Kidney (tissue), 14 donors: ENCODE data around the gene HNRNPA3. TPM values are rescaled to one million over a fixed set of nuclear protein-coding genes. Genes with fewer than 3 reads are reported as not detected.
A peak's percentile ranks its signal among the peaks of the same experiment; 100 is the strongest.

Source experiments
- DNase-seq, 5 donors: peaks; one replicate each; pipeline ENCODE4 v3.0.0-alpha.2; 2013 to 2020
- FAIRE-seq: peaks from 2 replicates; lab custom pipeline; 2012; peaks lifted over from hg19 to GRCh38; lab: Jason Lieb, UNC
- H3K27ac ChIP-seq, 2 donors: one replicate each; pipeline ENCODE4 v1.7.0; 2013; ENCODE audit warnings: low read depth in 2 of 2, low read length in 2 of 2, inconsistent platforms in 1 of 2
- H3K27me3 ChIP-seq: one replicate; pipeline ENCODE4 v1.7.1; 2013; ENCODE audit warnings: low read length, inconsistent platforms; ENCODE audit not compliant: control insufficient read depth, insufficient read depth
- H3K36me3 ChIP-seq, 3 donors: one replicate each; pipeline versions ENCODE4 v1.7.0 to v1.7.1; 2013; ENCODE audit warnings: low read length in 3 of 3, control low read depth in 1 of 3, inconsistent platforms in 1 of 3; ENCODE audit not compliant: insufficient read depth in 3 of 3, control insufficient read depth in 2 of 3
- H3K4me1 ChIP-seq, 3 donors: one replicate each; pipeline versions ENCODE4 v1.7.0 to v1.7.1; 2013; ENCODE audit warnings: low read length in 3 of 3, inconsistent platforms in 1 of 3, low read depth in 1 of 3; ENCODE audit not compliant: control insufficient read depth in 2 of 3, insufficient read depth in 2 of 3
- H3K4me3 ChIP-seq, 3 donors: one replicate each; pipeline versions ENCODE4 v1.7.0 to v1.8.1; 2013; ENCODE audit warnings: low read length in 3 of 3, control low read depth in 1 of 3, inconsistent platforms in 1 of 3
- H3K9ac ChIP-seq, 3 donors: one replicate each; pipeline versions ENCODE4 v1.7.0 to v1.7.1; 2013; ENCODE audit warnings: low read length in 3 of 3, control low read depth in 1 of 3, inconsistent platforms in 1 of 3
- H3K9me3 ChIP-seq, 3 donors: one replicate each; pipeline versions ENCODE4 v1.7.0 to v1.7.1; 2013; ENCODE audit warnings: low read length in 3 of 3, control low read depth in 1 of 3, inconsistent platforms in 1 of 3; ENCODE audit not compliant: control insufficient read depth in 2 of 3, insufficient read depth in 1 of 3
- CTCF ChIP-seq: IDR thresholded peaks from 3 replicates; pipeline ENCODE4 v1.5.1; 2012; ENCODE audit warnings: mild to moderate bottlenecking, moderate library complexity, borderline replicate concordance; ENCODE audit not compliant: insufficient read depth; ENCODE audit errors: extremely low read depth
- intact Hi-C: fragments of 100-400 bp; cut with DNase I; formaldehyde crosslinking; loops from one replicate; pipeline ENCODE4 v1.11.1; 2022
- polyA plus RNA-seq: library from polyadenylated mRNA; stranded (reverse); fragments of 350-450 nt; fragmentation: Illumina TruSeq; extraction: RNeasy Lipid Tissue Mini Kit (QIAGEN cat#74804); gene quantifications from one replicate; pipeline ENCODE4 v1.2.3, GENCODE V29; 2014; ENCODE audit warnings: low read depth, low replicate concordance; ENCODE audit not compliant: insufficient read depth
- total RNA-seq: library from RNA; stranded (reverse); fragmentation: NEBNext Ultra II Directional; extraction: Animal tissue kit (Norgen Biotek cat#: 25700); gene quantifications from one replicate; pipeline ENCODE4 v1.2.1, GENCODE V29; 2021
- donor health status: control.
- donor health status: control.
- donor health status: control.
- donor health status: control.
- donor health status: control.
- donor health status: DM: yes; HTN: yes; CAD: no.
- donor health status: Normal renal cell carcinoma (clear cell type).

The HNRNPA3 gene
- total and polyA plus RNA-seq, 2 donors from 2014 or later = 156 to 173 TPM

- H3K4me1 ChIP-seq = peaks cover 0 to 60% (median 57%) of the 10 kb centered on the region in 3 donors
- H3K27ac ChIP-seq = peak overlapping the region in 1 of 2 donors; percentile 48
- FAIRE-seq (no peak), DNase-seq (no peak)
- no peak for TF ChIP-seq CTCF
- no peak overlapping the region for H3K9ac ChIP-seq
- H3K36me3 ChIP-seq = no peaks in the 10 kb centered on the region
- intact Hi-C loops = no loop called here
- no peaks in the 10 kb centered on the region for H3K27me3 ChIP-seq
- no peak overlapping the region for H3K4me3 ChIP-seq
- no peaks in the 10 kb centered on the region for H3K9me3 ChIP-seq
Measured at GRCh38 chr2:177250461-177250860, 37.9 kb downstream of the HNRNPA3 start.

- DNase-seq (no peak), FAIRE-seq (no peak)
- intact Hi-C loops = no loop called here
- no peak for TF ChIP-seq CTCF
- Histone ChIP-seq H3K27ac (peak overlapping the region; percentile 75 to 84), H3K4me3 (no peak overlapping the region), H3K4me1 (peaks cover 0 to 61% (median 54%) of the 10 kb centered on the region in 3 donors), H3K27me3 (no peaks in the 10 kb centered on the region), H3K36me3 (no peaks in the 10 kb centered on the region), H3K9me3 (no peaks in the 10 kb centered on the region), H3K9ac (peak overlapping the region in 1 of 3 donors; percentile 60)
Measured at GRCh38 chr2:177251165-177251542, 38.6 kb downstream of the HNRNPA3 start.

- Histone ChIP-seq H3K9ac (peak overlapping the region in 1 of 3 donors; percentile 19), H3K27ac (peak overlapping the region; percentile 66 to 79), H3K27me3 (no peaks in the 10 kb centered on the region), H3K4me3 (peak overlapping the region in 2 of 3 donors; percentile 10 to 32), H3K36me3 (no peaks in the 10 kb centered on the region), H3K4me1 (peaks cover 0 to 66% (median 57%) of the 10 kb centered on the region in 3 donors), H3K9me3 (no peaks in the 10 kb centered on the region)
- no peak for TF ChIP-seq CTCF
- FAIRE-seq (no peak), DNase-seq (no peak)
- intact Hi-C loops = no loop called here
Measured at GRCh38 chr2:177252808-177253531, 40.4 kb downstream of the HNRNPA3 start.
